ENCODE data around the gene IRF9.

Gene IRF9

DNA sequence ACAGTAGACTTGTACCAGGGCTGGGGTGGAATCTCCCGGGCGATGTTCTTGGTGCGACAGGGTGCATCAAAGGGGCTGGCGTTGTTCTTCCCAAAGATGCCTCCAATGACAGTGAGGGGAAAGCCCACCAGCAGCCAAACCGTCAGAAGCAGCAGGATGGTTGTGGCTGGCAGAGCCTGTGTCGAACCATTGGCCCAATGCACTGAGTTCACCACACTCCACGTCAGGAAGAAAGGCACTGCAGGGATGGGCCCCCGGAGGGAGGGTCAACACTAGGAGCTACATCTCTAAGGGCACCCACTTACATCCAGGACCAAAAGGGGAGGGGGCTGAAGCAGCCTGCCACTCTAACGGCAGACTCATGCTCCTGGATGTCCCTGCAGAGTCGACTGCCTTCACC is 29.4 kb downstream of the IRF9 start:
- no peak overlapping the region for H3K4me3 ChIP-seq (ENCODE audit: low read depth in 1 of 2, low read length in 2 of 2)
- H3K4me1 ChIP-seq (ENCODE audit: insufficient read depth, low read length) = peaks cover 66% of the 10 kb centered on the region

GRCh38 chr14:24192933-24193332 is 31.9 kb downstream of the IRF9 start:
- H3K27ac ChIP-seq (ENCODE audit: low read length) = no peak overlapping the region
- DNase-seq (no peak), ATAC-seq (ENCODE audit: insufficient read depth, low read depth) (no peak)
- H3K4me2 ChIP-seq (ENCODE audit: insufficient read depth, low read length) = peak overlapping the region; percentile 16; the same call in 1 of the 2 replicates
- H3K79me2 ChIP-seq (ENCODE audit: insufficient read depth, low read length) = peaks cover 52% of the 10 kb centered on the region
- no peaks in the 10 kb centered on the region for H4K20me1 ChIP-seq (ENCODE audit: insufficient read depth, low read length)
- TF ChIP-seq CTCF (IDR thresholded peaks at IDR 0.05; ENCODE audit: borderline replicate concordance, extremely low read depth, low read length, poor library complexity, severe bottlenecking) (no peak), EZH2 (IDR thresholded peaks at IDR 0.05; ENCODE audit: borderline replicate concordance, low read depth, low read length, severe bottlenecking) (no peak)
- H3K9me3 ChIP-seq (ENCODE audit: insufficient read depth, low read length, severe bottlenecking) = no peaks in the 10 kb centered on the region
- no peak overlapping the region for H3K4me3 ChIP-seq (ENCODE audit: low read depth in 1 of 2, low read length in 2 of 2)
- H3K4me1 ChIP-seq (ENCODE audit: insufficient read depth, low read length) = peaks cover 66% of the 10 kb centered on the region
- peaks cover 26% of the 10 kb centered on the region for H3K36me3 ChIP-seq (ENCODE audit: insufficient read depth, low read length)
- H3K9ac ChIP-seq (ENCODE audit: low read depth, low read length) = no peak overlapping the region
- no peaks in the 10 kb centered on the region for H3K27me3 ChIP-seq (ENCODE audit: insufficient read depth, low read length, poor library complexity)
- no peak overlapping the region for H2AFZ ChIP-seq (ENCODE audit: low read depth, low read length)

More for the DNA sequence above, 29.4 kb downstream of the IRF9 start:
- Histone ChIP-seq H2AFZ (ENCODE audit: low read depth, low read length) (no peak overlapping the region), H3K36me3 (ENCODE audit: insufficient read depth, low read length) (peaks cover 44% of the 10 kb centered on the region), H4K20me1 (ENCODE audit: insufficient read depth, low read length) (peaks cover 9% of the 10 kb centered on the region; the same call in 1 of the 2 replicates), H3K27ac (ENCODE audit: low read length) (no peak overlapping the region), H3K9me3 (ENCODE audit: insufficient read depth, low read length, severe bottlenecking) (no peaks in the 10 kb centered on the region), H3K9ac (ENCODE audit: low read depth, low read length) (no peak overlapping the region), H3K27me3 (ENCODE audit: insufficient read depth, low read length, poor library complexity) (no peaks in the 10 kb centered on the region), H3K79me2 (ENCODE audit: insufficient read depth, low read length) (peaks cover 51% of the 10 kb centered on the region), H3K4me2 (ENCODE audit: insufficient read depth, low read length) (no peak overlapping the region)
- DNase-seq (no peak), ATAC-seq (ENCODE audit: insufficient read depth, low read depth) (no peak)
- TF ChIP-seq CTCF (IDR thresholded peaks at IDR 0.05; ENCODE audit: borderline replicate concordance, extremely low read depth, low read length, poor library complexity, severe bottlenecking) (no peak), EZH2 (IDR thresholded peaks at IDR 0.05; ENCODE audit: borderline replicate concordance, low read depth, low read length, severe bottlenecking) (no peak)

DNA sequence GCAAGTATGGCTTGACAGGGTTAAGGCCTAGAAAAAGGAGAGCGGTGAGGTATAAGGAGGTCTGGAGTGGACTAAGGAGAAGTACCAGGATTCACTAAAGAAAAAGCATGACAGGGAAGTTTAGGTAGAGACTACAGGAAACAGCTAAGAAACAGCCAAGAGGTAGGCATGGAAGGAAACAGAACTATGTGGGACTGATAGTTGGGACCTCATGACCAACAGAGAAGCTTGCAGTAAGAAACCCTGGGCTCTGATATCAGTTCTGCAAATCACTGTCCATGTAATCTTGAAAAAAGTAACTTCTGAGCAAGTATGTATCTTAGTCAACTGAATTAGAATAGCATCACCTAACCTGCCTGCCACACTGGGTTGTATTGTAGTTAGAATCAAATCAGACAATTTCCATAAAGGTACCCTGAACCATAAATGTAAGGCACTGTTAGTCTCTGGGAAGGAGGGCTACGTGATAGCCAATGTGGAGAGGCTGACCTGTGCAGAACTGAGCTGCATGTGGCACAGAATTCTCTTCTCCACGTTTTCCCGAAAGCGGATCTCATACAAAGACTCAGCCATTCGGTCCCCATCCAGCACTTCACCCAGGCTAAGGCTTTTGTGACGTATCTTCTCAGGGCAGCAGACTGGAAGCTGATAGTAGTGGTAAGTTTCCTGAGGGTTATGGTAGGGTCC is 33.3 kb downstream of the IRF9 start:
- Histone ChIP-seq H3K9ac (ENCODE audit: low read depth, low read length) (peak overlapping the region; percentile 96), H3K27me3 (ENCODE audit: insufficient read depth, low read length, poor library complexity) (no peaks in the 10 kb centered on the region), H3K9me3 (ENCODE audit: insufficient read depth, low read length, severe bottlenecking) (no peaks in the 10 kb centered on the region), H3K4me1 (ENCODE audit: insufficient read depth, low read length) (peaks cover 55% of the 10 kb centered on the region), H3K4me3 (ENCODE audit: low read depth in 1 of 2, low read length in 2 of 2) (peak overlapping the region; percentile 57 to 68; a peak in 3 of 4 replicates), H3K27ac (ENCODE audit: low read length) (peak overlapping the region; percentile 92), H2AFZ (ENCODE audit: low read depth, low read length) (peak overlapping the region; percentile 96), H3K79me2 (ENCODE audit: insufficient read depth, low read length) (peaks cover 48% of the 10 kb centered on the region), H3K36me3 (ENCODE audit: insufficient read depth, low read length) (peaks cover 26% of the 10 kb centered on the region), H4K20me1 (ENCODE audit: insufficient read depth, low read length) (no peaks in the 10 kb centered on the region), H3K4me2 (ENCODE audit: insufficient read depth, low read length) (peak overlapping the region; percentile 69)
- no peak for ATAC-seq (ENCODE audit: insufficient read depth, low read depth)
- no peak for DNase-seq
- TF ChIP-seq CTCF (IDR thresholded peaks at IDR 0.05; ENCODE audit: borderline replicate concordance, extremely low read depth, low read length, poor library complexity, severe bottlenecking) = no peak
